KBM-7 (cell line): ENCODE measurements around the gene FBXL17.
A peak's percentile ranks its signal among the peaks of the same experiment; 100 is the strongest.

Experiments
- DNase-seq: peaks from one replicate; pipeline ENCODE4 v3.0.0-alpha.2; 2015
- in situ Hi-C: fragments of 300-500 bp; cut with MboI; formaldehyde crosslinking; loops from 2 replicates; pipeline ENCODE4 v1.14.3; 2020; ENCODE audit warnings: low sequenced_read_pairs, low pct_unique_long_range_greater_than_20kb, mixed read lengths

Gene FBXL17

GRCh38 chr5:108122702-108123101 is 259.2 kb downstream of the FBXL17 start:
- in situ Hi-C loops = no loop called here

GRCh38 chr5:108118813-108119514 is 262.9 kb downstream of the FBXL17 start:
- in situ Hi-C loops = no loop called here
- DNase-seq = no peak

More at GRCh38 chr5:108122702-108123101, 259.2 kb downstream of the FBXL17 start:
- no peak for DNase-seq

DNA sequence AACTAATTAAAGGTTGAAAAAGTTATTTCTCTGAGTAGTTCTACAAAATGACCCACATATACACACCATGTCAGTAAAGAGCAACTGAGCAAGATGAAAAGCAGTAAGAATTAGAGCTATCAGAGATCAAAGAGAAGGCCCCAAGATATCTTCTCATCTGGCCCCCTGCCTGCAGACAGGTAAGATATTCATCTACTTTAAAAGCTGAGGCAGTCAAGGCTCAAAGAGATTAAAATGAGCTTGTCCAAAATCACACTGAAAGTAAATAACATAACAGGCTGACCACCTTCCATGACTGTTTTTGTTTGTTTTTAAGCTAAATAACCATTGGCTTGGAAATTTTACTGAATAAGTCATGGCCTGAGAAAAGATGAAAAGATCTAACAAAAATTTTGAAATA is 266.2 kb downstream of the FBXL17 start:
- in situ Hi-C loops = no loop called here
- no peak for DNase-seq

- in situ Hi-C loops = no loop called here
- DNase-seq = no peak
Measured at GRCh38 chr5:108113950-108114349, 267.9 kb downstream of the FBXL17 start.

GRCh38 chr5:108111736-108112135 is 270.2 kb downstream of the FBXL17 start:
- no peak for DNase-seq
- in situ Hi-C loops = no loop called here

GRCh38 chr5:108109059-108109458 is 272.8 kb downstream of the FBXL17 start:
- no peak for DNase-seq
- in situ Hi-C loops = no loop called here

- DNase-seq = no peak
- in situ Hi-C loops = no loop called here
Measured at GRCh38 chr5:108104448-108104847, 277.4 kb downstream of the FBXL17 start.

GRCh38 chr5:108102463-108102862 is 279.4 kb downstream of the FBXL17 start:
- no peak for DNase-seq
- in situ Hi-C loops = no loop called here

DNA sequence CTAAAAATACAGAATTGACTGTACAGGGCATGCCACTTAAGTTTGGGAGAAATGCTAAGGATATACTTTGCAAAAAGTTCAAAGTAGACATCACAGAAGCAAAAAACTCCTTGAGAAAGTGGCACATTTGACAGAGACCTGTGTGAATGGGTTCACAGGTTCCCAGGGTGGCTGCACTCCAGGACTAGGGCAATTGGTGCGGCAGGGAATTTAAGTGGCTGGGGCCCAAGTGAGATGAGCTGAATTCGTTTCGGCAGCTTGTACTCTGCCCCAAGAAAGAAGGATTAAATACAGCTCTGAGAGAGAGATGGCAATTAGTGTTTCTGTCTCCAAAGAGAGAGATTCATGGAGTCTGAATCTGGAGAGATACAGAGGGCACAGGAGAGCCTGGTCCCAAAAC is 280.1 kb downstream of the FBXL17 start:
- DNase-seq = no peak
- in situ Hi-C loops = no loop called here

DNA sequence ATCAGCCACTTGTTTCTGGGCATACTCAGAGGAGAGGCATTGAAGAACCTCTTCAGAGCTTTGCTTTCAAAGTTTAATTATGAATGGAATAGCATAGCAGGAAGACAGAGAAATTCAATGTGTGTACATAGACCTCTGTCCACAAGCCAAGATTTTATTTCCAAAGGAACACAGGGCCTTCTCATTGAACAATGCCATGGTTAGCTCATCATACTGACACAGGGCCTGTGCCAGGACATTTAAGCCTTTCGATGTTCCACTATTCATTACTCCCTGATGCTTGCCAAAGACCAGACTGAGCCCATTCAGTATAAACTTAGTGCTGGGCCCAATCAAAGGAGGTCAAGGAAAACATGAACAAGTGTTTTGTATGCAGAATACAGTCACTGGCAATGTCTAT is 280.8 kb downstream of the FBXL17 start:
- no peak for DNase-seq
- in situ Hi-C loops = no loop called here

DNA sequence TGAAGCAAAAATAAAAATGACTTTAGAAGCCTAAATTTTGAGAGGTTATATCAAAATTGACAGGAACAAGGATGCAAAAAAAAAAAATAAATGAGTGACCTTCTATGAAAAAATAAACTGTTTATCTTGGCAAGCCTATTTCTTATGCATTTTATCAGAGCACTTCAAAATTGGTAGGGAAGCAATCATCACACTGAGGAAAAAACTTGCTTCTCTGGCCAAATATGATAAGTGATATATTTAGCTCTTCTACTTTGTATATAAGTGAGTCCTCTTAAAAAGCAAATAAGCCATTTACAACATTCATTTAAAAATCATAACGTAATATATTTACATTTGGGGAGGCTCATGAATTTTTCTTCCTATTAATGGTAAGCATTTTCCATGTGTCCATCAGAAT is 287.1 kb downstream of the FBXL17 start:
- in situ Hi-C loops = no loop called here
- DNase-seq = no peak

DNA sequence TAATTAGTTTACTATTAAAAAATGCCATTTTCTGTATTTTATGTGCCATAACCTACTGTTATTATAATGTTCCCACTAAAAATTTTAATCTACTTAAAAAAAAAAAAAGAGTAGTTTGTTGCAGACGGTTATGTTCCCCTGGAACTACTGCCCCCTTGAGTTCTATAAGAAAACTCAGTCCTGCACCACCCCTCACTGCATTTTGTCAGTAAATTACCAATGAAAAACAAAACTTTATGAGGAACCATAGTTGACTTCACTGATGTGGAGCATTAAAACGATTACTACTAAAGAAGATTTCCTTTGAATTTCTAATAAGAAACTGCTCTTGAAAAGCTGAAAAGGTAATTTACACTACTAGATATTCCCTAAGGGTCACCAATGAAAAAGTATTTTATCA is 288.7 kb downstream of the FBXL17 start:
- peak; percentile 22 for DNase-seq
- in situ Hi-C loops = no loop called here

GRCh38 chr5:108090946-108091345 is 291.0 kb downstream of the FBXL17 start:
- no peak for DNase-seq
- in situ Hi-C loops = no loop called here

DNA sequence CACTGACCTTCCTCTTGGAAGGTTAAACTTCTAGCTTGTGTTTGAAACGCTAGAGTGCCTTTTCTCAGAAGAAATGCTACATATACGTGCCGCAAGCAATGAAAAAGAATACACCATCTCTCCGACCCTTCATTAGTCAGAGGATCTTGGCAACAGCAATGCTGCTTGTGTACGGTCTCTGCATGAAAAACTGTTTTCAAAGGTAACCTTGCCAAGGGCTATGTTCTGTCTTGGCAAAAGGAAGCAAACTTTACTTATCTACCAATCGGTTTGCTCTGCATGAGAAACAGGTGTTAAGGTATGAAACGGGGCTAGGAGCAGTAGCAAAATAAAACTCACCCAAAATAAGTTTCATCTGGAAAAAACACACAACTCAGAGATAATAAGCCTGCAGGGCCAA is 297.8 kb downstream of the FBXL17 start:
- in situ Hi-C loops = no loop called here
- no peak for DNase-seq

DNA sequence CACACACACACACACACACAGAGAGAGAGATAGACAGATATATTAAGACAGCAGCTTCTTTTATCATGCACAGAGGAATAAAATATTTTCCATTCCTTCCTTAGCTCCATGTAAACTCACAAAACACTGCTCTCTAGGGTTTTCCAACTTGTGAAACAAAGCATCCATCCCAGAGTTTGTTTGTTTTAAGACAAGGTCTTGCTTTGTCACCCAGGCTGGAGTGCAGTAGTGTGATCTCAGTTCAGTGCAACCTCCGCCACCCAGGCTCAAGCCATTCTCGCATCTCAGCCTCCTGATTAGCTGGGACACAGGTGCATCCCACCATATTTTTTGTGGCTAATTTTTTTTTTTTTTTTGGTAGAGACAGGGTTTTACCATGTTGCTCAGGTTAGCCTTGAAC is 298.7 kb downstream of the FBXL17 start:
- in situ Hi-C loops = no loop called here
- no peak for DNase-seq

- in situ Hi-C loops = no loop called here
- no peak for DNase-seq
Measured at GRCh38 chr5:108081707-108082106, 300.2 kb downstream of the FBXL17 start.

GRCh38 chr5:108079753-108080152 is 302.1 kb downstream of the FBXL17 start:
- in situ Hi-C loops = no loop called here
- DNase-seq = no peak

DNA sequence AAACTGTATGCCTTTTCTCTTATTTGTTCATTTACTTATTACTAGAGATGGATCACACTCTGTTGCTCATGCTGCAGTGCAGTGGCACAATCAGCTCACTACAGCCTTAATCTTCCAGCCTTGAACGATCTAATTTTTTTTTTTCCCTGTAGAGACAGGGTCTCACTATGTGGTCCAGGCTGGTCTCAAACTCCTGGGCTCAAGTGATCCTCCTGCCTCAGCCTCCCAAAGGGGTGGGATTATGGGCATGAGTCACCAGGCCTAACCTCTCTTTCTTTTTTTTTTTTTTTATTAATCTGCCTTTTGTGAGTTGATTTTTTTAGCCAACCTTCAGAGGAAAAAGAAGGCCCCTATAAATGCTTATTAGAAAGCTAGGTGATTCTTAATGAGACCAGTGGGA is 303.0 kb downstream of the FBXL17 start:
- no peak for DNase-seq
- in situ Hi-C loops = no loop called here

DNA sequence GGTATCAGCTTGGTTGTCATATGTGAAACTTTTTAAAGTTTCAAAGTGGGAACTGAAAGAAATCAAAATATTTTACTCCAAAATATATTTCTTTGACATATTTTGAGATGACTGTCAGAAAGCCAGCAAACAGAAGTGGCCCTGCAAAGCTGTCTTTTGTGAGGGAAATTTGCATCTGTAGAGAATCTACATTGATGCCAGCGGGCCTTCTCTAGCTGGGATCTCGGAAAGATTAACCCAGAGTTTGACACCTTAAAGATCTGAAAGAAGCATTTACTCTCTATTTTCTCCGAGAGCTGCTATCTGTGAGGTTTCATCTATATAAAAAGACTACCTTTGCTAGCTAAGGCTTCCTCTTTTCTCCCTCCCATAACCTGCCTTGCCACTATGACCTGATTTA is 303.6 kb downstream of the FBXL17 start:
- in situ Hi-C loops = no loop called here

DNA sequence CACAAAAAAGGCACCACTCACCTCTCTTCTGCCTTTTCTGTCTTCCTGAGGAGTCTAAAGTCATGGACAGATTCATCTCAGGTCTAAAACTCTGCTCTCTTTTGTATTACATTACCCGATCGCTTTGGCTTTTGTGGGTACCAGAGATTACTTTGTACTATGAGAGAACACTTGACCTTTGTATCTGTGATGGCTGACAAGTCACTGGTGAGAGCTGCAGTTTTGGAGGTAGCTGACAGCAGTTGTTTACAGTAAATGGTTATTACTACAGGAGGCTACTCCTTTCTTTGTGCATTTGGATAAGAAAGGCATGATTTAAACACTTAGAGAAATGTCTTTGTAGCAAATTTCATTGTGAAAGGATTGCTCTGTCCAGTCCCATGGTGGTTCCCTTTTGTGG is 307.3 kb downstream of the FBXL17 start:
- DNase-seq = no peak
- in situ Hi-C loops = no loop called here

More for the DNA sequence above, 303.6 kb downstream of the FBXL17 start:
- DNase-seq = no peak

DNA sequence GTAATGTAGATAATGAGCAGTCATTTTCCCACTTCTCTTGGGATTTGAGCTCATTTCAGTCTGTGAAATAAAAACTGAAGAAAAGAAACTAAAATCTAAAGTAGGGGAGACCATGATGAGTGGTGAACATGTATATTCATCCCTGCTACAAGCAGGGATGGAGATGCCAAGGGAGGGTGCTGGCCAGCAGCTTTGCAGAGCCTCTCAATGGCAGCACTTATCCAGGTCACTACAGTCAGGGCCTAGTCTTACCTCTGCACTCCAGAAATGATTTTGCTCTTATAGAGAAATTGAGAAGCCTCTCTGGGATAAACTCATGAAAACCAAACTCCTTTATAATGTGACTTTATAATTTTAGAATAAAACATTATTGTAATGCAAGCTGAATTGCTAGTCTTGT is 317.6 kb downstream of the FBXL17 start:
- no peak for DNase-seq
- in situ Hi-C loops = no loop called here
